Left renal pelvis (tissue), 4 donors: Measurements from ENCODE around the gene CASKIN2. TPM values are rescaled to one million over a fixed set of nuclear protein-coding genes. Genes with fewer than 3 reads are reported as not detected.
"Not testable (repeated sequence)": the region's sequence is repeated elsewhere in the genome, so short reads cannot be mapped to it uniquely, and the experiment has no call there.

Source experiments
- DNase-seq, 4 donors: peaks; one replicate each; pipeline ENCODE4 v3.0.0-alpha.2; 2013; ENCODE audit warnings: low read depth in 4 of 4, low spot score in 3 of 4
- polyA plus RNA-seq, 4 donors: library from polyadenylated mRNA; unstranded; fragments of 120-200 nt; gene quantifications; one replicate each; pipeline ENCODE4 v1.2.1, GENCODE V29; 2013; ENCODE audit not compliant: insufficient read length in 4 of 4

CASKIN2 gene
- polyA plus RNA-seq, 4 donors, result 22.5 to 34.6 (median 30.5) TPM

DNA sequence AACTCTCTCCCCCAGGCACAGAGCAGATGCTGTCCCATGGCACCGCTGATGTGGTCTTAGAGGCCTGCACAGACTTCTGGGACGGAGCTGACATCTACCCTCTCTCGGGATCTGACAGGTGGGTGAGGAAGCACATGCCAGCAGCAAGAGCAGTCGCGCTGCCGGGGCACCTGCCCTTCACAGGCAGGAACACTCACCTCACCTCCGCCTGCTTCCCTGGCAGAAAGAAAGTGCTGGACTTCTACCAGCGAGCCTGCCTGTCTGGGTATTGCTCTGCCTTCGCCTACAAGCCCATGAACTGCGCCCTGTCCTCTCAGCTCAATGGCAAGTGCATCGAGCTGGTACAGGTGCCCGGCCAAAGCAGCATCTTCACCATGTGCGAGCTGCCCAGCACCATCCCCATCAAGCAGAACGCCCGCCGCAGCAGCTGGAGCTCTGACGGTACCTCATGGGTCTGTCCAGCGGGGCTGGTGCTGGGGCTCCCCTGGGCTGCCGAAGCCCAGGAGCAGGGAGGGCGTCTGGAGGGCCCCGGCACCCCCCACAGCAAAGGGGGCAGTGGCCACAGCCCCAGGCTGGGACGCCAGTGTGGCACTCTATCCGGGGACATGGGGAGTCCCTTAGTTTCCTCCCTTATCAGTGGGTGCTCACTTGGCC lies 21.7 kb downstream of the CASKIN2 start:
- DNase-seq, result no peak

- no peak for DNase-seq
Measured at GRCh38 chr17:75492555-75493168, 22.7 kb downstream of the CASKIN2 start.

GRCh38 chr17:75491680-75492079 lies 23.7 kb downstream of the CASKIN2 start:
- DNase-seq, result no peak

DNA sequence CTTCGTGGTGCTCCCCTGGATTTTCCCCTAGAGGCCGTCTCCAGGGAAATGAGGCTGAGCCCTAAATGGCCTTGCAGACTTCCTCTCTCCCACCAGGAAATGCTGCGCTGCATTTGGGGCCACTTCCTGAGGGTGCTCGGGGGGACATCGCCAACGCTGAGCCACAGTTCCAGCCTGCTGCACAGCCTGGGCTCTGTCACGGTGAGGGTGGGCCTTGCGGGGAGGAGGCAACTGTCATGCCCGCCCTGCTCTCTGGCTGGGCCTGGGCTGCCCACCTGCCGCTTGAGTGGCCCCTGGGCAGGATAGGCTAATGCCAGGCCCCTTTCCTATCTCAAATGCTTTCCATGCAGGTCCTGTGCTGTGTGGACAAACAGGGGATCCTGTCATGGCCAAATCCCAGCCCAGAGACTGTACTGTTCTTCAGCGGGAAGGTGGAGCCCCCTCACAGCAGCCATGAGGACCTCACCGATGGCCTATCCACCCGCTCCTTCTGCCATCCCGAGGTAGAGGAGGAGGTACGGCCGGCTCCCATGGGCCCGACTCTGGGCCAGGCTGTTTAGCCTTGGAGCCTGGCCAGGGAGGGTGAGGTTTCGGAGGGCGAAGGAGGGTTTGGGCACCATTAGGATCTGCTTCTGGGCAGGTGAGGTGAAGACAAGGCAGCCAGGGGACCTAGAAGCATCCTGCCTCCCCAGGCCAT lies 24.2 kb downstream of the CASKIN2 start:
- DNase-seq, result no peak

DNA sequence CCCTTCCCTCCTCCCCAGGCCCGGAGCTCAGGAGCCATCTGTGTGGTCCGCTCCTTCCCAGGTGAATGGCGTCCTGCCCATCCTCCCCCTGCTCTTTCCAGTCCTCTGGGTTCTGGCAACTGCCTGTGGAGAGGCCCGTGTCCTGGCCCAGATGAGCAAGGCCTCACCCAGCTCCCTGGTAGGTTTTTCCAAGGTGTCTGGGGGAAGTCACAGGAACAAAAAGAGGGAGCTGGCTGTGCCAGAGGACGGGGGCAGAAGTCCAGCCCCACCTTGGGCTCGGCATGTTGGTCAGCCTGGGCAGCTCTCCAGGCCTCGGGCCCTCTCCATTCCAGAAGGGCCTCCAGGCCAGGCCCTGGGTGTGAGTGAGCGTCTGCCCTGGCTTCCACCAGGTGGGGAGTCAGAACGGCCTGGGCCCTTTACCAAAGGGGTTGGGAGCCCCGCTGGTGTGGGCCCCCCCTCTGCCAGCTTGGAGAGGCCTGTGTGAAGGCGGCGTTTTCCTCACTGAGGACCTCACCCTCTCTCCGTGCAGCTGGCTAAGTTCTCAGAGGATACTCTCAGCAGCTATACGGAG lies 25.1 kb downstream of the CASKIN2 start:
- no peak for DNase-seq

- DNase-seq, result no peak
Measured at GRCh38 chr17:75489511-75489955, 25.8 kb downstream of the CASKIN2 start.

- DNase-seq, result no peak
Measured at GRCh38 chr17:75488693-75489510, 26.4 kb downstream of the CASKIN2 start.

GRCh38 chr17:75487351-75488070 lies 27.8 kb downstream of the CASKIN2 start:
- no peak for DNase-seq

- no peak for DNase-seq
Measured at GRCh38 chr17:75486951-75487350, 28.4 kb downstream of the CASKIN2 start.

GRCh38 chr17:75486151-75486550 lies 29.2 kb downstream of the CASKIN2 start:
- DNase-seq, result no peak

DNA sequence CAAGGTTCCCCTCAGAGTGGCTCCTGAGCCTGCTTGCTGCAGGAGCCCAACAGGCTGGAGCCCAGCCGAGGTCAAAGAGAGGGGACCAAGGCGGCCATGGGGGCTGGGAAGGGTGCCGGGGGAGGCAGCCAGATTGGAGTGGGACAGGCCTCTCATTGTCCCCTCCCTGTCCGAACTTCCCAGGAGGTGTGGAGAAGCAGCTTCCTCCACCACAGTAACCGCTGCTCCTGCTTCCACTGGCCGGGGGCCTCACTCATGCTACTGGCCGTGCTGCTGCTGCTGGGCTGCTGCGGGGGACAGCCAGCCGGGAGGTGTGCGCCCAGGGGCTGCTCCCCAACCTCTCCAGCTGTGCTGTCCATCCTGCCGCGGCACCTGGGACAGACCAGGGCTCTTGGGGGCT lies 29.6 kb downstream of the CASKIN2 start:
- no peak for DNase-seq

DNA sequence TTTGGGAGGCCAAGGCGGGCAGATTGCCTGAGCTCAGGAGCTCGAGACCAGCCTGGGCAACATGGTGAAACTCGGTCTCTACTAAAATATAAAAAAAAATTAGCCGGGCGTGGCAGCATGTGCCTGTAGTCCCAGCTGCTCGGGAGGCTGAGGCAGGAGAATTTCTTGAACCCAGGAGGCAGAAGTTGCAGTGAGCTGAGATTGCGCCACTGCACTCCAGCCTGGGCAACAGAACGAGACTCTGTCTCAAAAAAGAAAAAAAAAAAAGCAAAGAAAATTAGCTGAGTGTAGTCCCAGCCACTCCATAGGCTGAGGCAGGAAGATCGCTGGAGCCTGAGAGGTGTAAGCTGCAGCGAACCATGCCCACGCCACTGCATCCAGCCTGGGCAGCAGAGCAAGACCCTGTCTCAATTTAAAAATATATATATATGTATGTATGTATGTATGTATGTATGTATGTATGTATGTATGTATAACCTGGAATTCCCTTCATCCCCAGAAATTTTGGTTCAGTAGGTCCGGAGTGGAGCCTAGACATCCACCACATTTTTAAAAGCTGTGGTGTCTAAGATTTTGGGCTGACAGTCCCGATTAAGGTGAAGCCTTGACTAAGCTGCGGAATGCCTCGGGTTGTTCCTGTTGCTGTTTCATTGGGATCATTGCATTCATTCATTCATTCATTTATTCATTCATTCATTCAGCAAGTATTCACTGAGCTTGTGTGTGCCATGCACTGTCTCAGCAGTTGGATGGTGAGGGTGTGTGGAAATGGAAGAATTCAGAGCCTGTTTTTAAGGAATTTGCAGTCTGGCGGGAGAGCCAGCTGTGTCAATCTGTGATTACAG lies 33.0 kb downstream of the CASKIN2 start:
- no peak for DNase-seq

- DNase-seq, result no peak
Measured at GRCh38 chr17:75481194-75482068, 33.9 kb downstream of the CASKIN2 start.

GRCh38 chr17:75480281-75480680 lies 35.1 kb downstream of the CASKIN2 start:
- no peak for DNase-seq

GRCh38 chr17:75478508-75478907 lies 36.8 kb downstream of the CASKIN2 start:
- DNase-seq, result no peak

- not testable (repeated sequence) for DNase-seq
Measured at GRCh38 chr17:75477490-75477862, 37.9 kb downstream of the CASKIN2 start.

DNA sequence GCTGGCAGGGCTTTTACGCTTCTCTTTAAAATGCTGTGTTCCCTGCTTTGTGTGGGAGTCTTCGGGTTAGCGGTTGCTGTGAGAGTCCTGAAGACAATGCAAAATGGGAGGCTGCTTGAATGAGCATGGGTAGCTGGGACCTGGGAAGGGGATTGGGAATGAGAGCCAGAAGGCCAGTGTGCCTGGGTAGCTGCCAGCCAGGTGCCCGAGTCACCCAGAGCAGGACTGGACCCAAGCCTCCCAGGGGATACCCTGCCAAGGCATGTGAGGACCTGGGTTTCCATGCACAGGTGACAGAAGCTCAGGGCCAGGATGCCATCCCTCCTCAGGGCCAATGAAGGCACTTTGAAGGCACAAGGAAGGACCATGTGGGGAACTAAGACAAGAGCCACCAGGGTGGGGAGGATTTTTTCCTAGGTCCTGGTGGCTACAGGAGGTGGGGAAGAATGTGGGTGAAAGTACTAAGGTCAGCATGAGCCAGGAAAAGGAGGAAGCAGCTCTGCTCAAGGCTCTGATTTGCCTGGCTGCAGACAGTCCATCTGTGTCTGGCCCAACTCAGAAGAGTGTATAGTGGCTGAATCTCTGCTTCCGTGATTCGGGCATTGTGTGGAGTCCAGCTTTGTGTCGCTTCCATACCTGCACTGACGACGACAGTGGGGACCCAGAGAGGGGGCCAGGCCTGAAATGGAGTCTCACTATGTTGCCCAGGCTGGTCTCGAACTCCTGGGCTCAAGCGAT lies 38.4 kb downstream of the CASKIN2 start:
- DNase-seq, result no peak

DNA sequence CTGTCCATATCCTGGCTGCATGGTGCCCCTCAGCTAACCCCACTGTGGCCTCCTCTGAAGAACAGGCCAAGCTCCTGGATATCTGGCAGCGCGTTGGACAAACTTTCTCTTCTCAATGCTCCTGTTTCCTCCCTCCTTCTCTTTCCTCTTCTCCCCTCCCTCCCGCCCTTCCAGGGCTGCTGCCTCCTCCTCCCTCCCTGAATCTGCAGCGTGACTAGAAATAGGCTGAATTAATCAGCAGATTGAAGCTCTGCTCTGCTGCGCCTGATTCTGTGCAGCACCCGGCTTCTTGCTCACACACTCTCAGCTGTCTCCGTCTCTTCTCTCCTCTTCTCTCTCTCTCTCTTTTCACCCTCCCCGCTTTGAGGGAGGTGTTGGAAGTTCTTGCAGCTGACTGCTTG lies 39.1 kb downstream of the CASKIN2 start:
- no peak for DNase-seq
